ENCODE results near the gene MSL1. TPM values are rescaled to one million over a fixed set of nuclear protein-coding genes. Genes with fewer than 3 reads are reported as not detected.

Gene MSL1
- total and polyA plus RNA-seq, 2 of the 13 experiments (the other 11 are each of a cell fraction or from before 2014, with no cell fraction given), result 63.8 to 88.5 TPM

- no peak for ATAC-seq
These were observed 45.2 kb upstream of the MSL1 start for GRCh38 chr17:40076591-40076990.

GRCh38 chr17:40079545-40079944 lies 42.2 kb upstream of the MSL1 start:
- Histone ChIP-seq H3K27ac (ENCODE audit: extremely low read length, insufficient read depth, low read length) (no peak overlapping the region), H3K36me3 (replicated peaks in 1 of 2; ENCODE audit: control insufficient read depth in 1 of 2, insufficient read depth in 2 of 2, low read length in 2 of 2) (peaks cover 4 to 10% of the 10 kb centered on the region in 2 experiments; a peak in 4 of 5 replicates), H3K9me3 (ENCODE audit: low read length) (no peaks in the 10 kb centered on the region), H3K4me1 (ENCODE audit: insufficient read depth, low read length) (peaks cover 15% of the 10 kb centered on the region), H3K27me3 (ENCODE audit: control insufficient read depth in 1 of 2, insufficient read depth in 2 of 2, low read length in 2 of 2) (no peaks in the 10 kb centered on the region), H3K9ac (ENCODE audit: insufficient read depth, low read depth, low read length) (no peak overlapping the region), H4K20me1 (ENCODE audit: insufficient read depth, low read length) (no peaks in the 10 kb centered on the region), H3K79me2 (ENCODE audit: insufficient read depth, low read length) (no peaks in the 10 kb centered on the region), H2AFZ (ENCODE audit: low read length) (no peak overlapping the region), H3K4me3 (replicated peaks in 1 of 3; ENCODE audit: insufficient read depth in 1 of 3, low read depth in 2 of 3, low read length in 3 of 3) (no peak overlapping the region), H3K4me2 (ENCODE audit: low read depth, low read length) (no peak overlapping the region)
- intact Hi-C loops (cut with micrococcal nuclease; ENCODE audit: unreplicated experiment) (no loop called here), in situ Hi-C loops (cut with HindIII; ENCODE audit: extremely low pct_ligation_motif_present, low pct_unique_long_range_greater_than_20kb) (no loop called here)
- FAIRE-seq, result no peak
- CTCF ChIA-PET (ENCODE audit: low intra/inter-chr PET ratio, low total read pairs), result no interaction called here
- DNase-seq (ENCODE audit: low spot score), result no peak
- 94% methylated on average over 3 of the region's 3 CpGs for WGBS (ENCODE audit: low lambda C conversion rate)
- ATAC-seq, result no peak
- POLR2A ChIA-PET, result no interaction called here
- no peak for TF ChIP-seq ZNF678 (CRISPR knock-in tag; IDR thresholded peaks at IDR 0.05)
- TF ChIP-seq MBD4 (IDR thresholded peaks at IDR 0.05; ENCODE audit: borderline replicate concordance, low read length), result no peak
- TF ChIP-seq ZNF629 (CRISPR knock-in tag; conservative IDR thresholded peaks at IDR 0.05), result peak; percentile 70
- no TSS peak for BruUV-seq (replicated peaks)

More at GRCh38 chr17:40076591-40076990, 45.2 kb upstream of the MSL1 start:
- Histone ChIP-seq H2AFZ (ENCODE audit: low read length) (no peak overlapping the region), H3K4me1 (ENCODE audit: insufficient read depth, low read length) (peaks cover 37% of the 10 kb centered on the region), H3K36me3 (replicated peaks in 1 of 2; ENCODE audit: control insufficient read depth in 1 of 2, insufficient read depth in 2 of 2, low read length in 2 of 2) (peaks cover 1 to 4% of the 10 kb centered on the region in 2 experiments; a peak in 1 of 5 replicates), H3K27me3 (ENCODE audit: control insufficient read depth in 1 of 2, insufficient read depth in 2 of 2, low read length in 2 of 2) (no peaks in the 10 kb centered on the region), H3K9ac (ENCODE audit: insufficient read depth, low read depth, low read length) (no peak overlapping the region), H3K9me3 (ENCODE audit: low read length) (no peaks in the 10 kb centered on the region), H3K79me2 (ENCODE audit: insufficient read depth, low read length) (no peaks in the 10 kb centered on the region), H4K20me1 (ENCODE audit: insufficient read depth, low read length) (no peaks in the 10 kb centered on the region), H3K4me3 (replicated peaks in 1 of 3; ENCODE audit: insufficient read depth in 1 of 3, low read depth in 2 of 3, low read length in 3 of 3) (no peak overlapping the region), H3K4me2 (ENCODE audit: low read depth, low read length) (no peak overlapping the region), H3K27ac (ENCODE audit: extremely low read length, insufficient read depth, low read length) (no peak overlapping the region)
- ChIA-PET CTCF (ENCODE audit: low intra/inter-chr PET ratio, low total read pairs) (interaction anchor here (1.7 to 2.1 kb wide), 2 partner anchors 37 to 38 kb away, joined by 4 to 9 read pairs; no protein-coding TSS in a partner anchor), POLR2A (interaction anchor here (1.9 to 2.2 kb wide), 4 partner anchors 13 to 36 kb away, joined by 17 to 23 read pairs (median 20); partner anchors contain the start of genes NR1D1 and THRA)
- BruUV-seq (replicated peaks), result no TSS peak
- no peak for FAIRE-seq
- intact Hi-C loops (cut with micrococcal nuclease; ENCODE audit: unreplicated experiment), result no loop called here
- in situ Hi-C loops (cut with HindIII; ENCODE audit: extremely low pct_ligation_motif_present, low pct_unique_long_range_greater_than_20kb), result no loop called here
- 96% methylated on average over 7 of the region's 7 CpGs for WGBS (ENCODE audit: low lambda C conversion rate)
- TF ChIP-seq HHEX (CRISPR knock-in tag; IDR thresholded peaks at IDR 0.05) (no peak), SETDB1 (CRISPR knock-in tag; IDR thresholded peaks at IDR 0.05; ENCODE audit: borderline replicate concordance) (no peak)
- no peak for DNase-seq (ENCODE audit: low spot score)
